Epidermal melanocyte (primary cell): ENCODE data around the gene TNFRSF13B.
A peak's percentile ranks its signal among the peaks of the same experiment; 100 is the strongest.
"Not testable (repeated sequence)": the region's sequence is repeated elsewhere in the genome, so short reads cannot be mapped to it uniquely, and the experiment has no call there.

Experiments
- DNase-seq: peaks from one replicate; pipeline ENCODE4 v3.0.0; 2011; ENCODE audit warnings: low spot score; ENCODE audit not compliant: insufficient read length

TNFRSF13B gene

GRCh38 chr17:16911141-16911937 lies 60.6 kb downstream of the TNFRSF13B start:
- peak; percentile 33 for DNase-seq

GRCh38 chr17:16910341-16910740 lies 61.6 kb downstream of the TNFRSF13B start:
- DNase-seq: no peak

- no peak for DNase-seq
Observed at GRCh38 chr17:16909472-16910246, 62.3 kb downstream of the TNFRSF13B start.

- DNase-seq: no peak
Observed at GRCh38 chr17:16908273-16908672, 63.6 kb downstream of the TNFRSF13B start.

GRCh38 chr17:16906680-16907079 lies 65.2 kb downstream of the TNFRSF13B start:
- no peak for DNase-seq

- DNase-seq: no peak
Observed at GRCh38 chr17:16905593-16906191, 66.2 kb downstream of the TNFRSF13B start.

GRCh38 chr17:16903070-16903469 lies 68.8 kb downstream of the TNFRSF13B start:
- DNase-seq: not testable (repeated sequence)

- no peak for DNase-seq
Observed at GRCh38 chr17:16900288-16900882, 71.5 kb downstream of the TNFRSF13B start.

- DNase-seq: not testable (repeated sequence)
Observed at GRCh38 chr17:16897211-16897896, 74.6 kb downstream of the TNFRSF13B start.

GRCh38 chr17:16896235-16896634 lies 75.7 kb downstream of the TNFRSF13B start:
- DNase-seq: not testable (repeated sequence)

- not testable (repeated sequence) for DNase-seq
Observed at GRCh38 chr17:16893527-16893926, 78.4 kb downstream of the TNFRSF13B start.

- not testable (repeated sequence) for DNase-seq
Observed at GRCh38 chr17:16892876-16893454, 79.0 kb downstream of the TNFRSF13B start.

GRCh38 chr17:16889088-16889465 lies 82.8 kb downstream of the TNFRSF13B start:
- no peak for DNase-seq
